Activated CD4-positive, alpha-beta T cell treated with anti-CD3 and anti-CD28 coated beads for 24 hours (primary cell): ENCODE data around the gene UQCR10.
"Not testable (repeated sequence)": the region's sequence is repeated elsewhere in the genome, so short reads cannot be mapped to it uniquely, and the experiment has no call there.

Experiments
- DNase-seq, 2 donors: peaks; one replicate each; pipeline ENCODE4 v3.0.0-alpha.2; 2020; ENCODE audit warnings: low read depth in 2 of 2

UQCR10 gene

DNA sequence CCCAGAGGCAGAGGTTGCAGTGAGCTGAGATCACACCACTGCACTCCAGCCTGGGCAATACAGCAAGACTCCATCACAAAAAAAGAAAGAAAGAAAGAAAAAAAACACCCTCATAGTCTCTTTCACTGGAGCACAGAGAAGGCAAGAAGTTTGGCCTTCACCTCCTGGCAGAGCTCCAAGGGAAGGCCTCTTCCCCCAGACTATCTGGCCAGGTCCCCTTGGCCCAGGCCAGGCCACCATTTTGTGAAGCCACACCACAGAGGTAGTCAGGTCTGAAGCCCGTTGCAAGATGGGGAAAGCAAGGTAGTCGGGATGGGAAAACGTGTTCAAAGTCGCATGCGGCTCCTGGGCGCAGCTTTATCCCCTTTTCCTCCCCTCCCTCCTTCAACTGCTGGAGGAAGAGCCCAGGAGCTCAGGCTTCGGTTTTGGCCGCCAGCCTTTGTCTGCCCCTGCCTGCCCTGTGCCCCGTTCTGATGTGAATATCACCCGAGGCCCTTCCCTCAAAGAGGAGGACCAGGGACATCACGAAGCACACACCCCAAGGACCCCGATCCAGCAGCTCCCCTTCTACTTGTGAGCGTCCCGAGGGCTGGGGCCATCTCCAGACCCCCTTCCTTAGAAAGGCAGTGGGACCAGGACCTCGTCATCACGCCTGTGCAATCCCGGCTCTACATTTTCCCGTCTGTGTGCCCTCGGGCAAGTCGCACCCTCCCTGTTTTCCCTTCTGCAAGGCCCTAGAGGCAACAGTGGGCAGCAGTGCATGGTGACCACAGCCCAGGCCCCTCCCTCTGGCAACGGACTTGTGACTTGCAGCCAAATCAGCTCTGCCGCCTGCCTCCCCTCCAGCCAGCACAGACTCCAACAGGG, 29.7 kb upstream of the UQCR10 start:
- DNase-seq = no peak

DNA sequence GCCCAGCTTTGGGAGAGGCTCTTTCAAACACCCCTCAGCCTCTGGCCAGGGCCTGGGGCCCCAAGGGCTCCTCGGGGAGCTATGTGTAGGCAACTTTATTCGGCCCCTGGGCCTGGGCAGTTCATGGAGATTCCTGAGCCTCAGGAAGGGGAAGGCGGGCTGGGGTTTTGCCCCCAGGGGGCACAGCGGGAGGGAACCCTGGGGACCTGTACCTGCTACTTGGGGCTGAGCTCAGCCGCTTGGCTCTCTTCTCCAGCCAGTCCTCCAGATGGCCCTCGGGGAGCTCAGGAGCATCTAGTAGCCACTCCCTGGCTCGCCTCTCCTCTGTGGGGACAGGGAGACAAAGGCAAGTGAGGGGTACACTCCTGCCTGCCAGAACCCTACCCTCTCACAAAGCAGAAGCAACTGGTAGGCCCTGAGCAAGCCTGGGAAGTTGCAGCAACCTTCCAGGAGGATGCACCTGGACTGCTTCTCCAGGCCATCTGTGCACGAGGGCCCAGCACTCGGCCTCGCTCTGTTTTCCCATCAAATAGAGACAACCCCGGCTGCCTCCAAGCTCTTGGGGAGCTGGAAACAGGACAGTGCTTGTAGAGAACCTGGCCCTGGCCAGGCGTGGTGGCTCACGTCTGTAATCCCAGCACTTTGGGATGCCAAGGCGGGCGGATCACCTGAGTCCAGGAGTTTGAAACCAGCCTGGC, 28.9 kb upstream of the UQCR10 start:
- no peak for DNase-seq

DNA sequence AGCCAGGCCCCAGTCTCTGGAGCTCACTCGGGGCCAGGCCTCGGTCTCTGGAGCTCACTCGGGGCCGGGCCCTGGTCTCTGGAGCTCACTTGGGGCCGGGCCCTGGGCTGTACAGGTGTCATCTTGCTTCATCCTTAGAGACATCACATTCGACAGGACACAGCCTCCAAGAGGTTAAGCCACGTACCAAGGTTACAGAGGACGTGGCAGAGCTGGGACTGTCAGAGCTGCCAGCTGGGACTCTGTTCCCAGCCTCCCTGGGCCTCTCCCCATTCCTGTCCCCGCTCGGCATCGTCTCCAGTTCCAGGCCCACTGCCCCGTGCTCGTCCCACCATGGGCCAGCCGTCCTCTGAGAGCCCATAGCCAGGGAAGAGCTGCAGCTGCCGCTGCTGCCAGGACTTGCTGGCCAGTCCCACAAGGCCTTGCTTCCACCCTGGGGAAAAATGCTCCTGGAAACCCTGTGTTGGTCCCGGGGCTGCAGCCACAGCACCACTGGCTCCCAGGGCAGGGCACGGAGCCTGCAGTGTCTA, 27.8 kb upstream of the UQCR10 start:
- DNase-seq = no peak

DNA sequence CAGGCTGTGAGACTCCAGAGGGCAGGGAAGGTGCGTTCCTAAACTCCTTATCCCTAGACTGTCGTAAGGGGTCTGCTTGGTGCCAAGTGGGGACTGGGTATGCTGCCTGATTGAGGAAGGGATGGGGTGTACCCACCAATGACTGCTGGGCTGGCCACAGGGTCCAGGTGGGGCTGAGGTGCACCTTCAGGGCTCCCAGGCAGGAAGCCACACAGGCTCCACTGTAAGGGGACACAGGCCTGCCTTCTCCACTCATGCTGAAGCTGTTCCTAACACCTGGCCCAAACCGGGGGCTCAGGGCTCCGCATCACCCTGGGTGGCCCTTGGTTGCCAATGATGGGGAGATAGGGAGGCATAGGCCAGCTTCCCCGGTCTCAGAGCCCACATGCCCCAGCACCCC, 27.0 kb upstream of the UQCR10 start:
- DNase-seq = no peak

DNA sequence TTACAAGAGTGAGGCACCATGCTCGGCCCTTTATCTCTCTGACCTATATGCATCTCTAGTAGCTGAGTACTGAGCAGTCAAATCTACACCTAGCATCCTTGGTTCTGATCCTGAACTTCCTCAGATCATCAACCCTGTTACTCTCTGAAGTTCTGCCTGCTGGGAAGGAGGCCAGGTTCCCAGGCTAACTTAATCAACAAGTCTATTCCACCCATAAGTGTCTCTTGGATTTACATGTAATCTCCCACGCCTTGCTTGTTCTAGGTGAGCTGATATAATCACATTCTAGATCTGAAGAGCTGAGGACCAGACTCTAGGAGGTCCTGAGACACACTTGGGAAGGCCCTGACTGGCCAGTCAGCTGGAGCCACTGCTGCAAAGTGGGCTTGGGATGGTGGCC, 25.2 kb upstream of the UQCR10 start:
- DNase-seq = no peak

DNA sequence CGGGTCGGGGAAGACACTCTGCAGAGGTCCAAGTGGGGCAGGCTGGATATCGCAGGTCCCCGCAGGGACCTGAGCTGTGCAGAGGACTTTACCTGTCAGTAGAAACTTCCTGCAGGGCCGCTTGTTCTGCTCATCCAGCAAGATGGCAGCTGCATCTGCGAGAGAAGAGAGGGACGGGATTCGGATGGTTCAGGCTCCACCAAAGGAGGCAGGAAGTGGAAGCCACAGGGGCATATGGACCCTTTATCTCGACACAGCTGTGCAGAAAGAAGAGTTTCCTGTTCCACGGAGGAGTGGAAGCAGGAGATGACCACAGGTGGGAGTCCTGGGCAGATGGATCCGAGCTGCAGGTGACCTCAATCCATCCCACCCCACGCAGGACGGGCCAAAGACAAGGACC, 24.8 kb upstream of the UQCR10 start:
- no peak for DNase-seq

DNA sequence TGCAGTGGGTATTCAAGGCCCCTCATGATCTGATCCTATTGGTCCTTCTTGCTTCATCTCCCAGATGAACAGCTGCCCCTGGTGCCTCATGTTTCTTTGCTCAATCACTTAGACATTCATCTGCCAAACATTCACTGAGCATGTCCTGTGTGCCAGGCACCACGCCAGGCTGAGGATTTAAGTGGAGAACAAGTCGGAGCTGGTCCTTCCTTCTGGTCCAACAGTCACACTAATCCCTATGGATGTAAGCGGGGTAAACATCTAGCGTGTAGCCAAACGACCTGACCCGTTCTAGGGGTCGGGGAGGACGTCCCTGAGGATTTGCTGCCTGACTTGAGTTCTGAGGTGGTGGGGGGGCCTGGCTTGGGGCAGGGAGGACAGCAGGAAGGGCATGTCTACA, 22.3 kb upstream of the UQCR10 start:
- DNase-seq = no peak

DNA sequence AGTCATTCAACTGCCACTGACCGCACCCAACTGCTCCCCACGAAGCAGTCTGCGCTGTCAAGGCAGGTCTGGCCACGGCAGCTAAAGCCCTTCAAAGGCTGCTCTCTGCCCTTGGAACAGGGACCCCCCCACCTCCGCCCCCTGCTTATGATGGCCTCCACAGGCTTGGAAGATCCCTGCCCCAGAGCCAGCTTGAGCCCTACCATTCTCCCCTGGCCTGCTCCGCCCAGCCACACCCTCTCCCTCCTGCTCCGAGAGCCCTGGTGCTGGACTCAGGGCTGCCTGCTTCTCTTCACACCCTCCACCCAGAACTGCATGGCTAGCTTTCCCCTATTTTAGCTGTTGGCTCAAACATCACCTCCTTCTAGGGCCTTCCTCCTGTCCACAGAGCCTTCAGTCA, 19.3 kb upstream of the UQCR10 start:
- no peak for DNase-seq

DNA sequence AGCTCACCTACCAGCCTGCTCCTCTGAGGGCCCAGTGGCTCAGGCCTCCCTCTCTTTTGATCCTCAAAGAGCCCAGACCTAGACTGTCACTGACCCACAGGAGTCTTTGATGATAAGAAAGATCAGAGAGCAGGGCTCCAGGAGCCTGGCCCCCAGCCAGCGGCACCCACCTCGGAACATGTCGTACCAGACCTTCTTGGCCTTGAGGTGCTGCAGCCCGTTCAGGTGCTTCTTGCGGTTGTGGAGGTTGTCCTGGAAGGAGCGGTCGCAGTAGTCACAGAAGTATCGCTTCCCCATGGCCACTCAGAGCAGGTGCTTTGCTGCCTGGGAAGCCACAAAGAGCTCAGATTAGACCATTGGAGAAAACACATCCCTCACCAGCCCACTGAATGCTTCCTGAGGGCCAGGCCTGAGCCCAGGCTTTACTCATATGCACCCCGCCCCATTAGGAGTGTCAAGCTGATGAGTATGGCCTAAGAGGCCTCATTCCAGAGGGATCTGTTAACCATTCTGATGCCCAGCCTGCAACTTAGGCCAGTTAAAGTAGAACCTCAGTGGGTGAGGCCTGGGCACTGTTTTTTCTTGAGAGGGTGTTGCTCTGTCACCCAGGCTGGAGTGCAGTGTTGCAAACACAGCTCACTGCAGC, 18.8 kb upstream of the UQCR10 start:
- DNase-seq = no peak

DNA sequence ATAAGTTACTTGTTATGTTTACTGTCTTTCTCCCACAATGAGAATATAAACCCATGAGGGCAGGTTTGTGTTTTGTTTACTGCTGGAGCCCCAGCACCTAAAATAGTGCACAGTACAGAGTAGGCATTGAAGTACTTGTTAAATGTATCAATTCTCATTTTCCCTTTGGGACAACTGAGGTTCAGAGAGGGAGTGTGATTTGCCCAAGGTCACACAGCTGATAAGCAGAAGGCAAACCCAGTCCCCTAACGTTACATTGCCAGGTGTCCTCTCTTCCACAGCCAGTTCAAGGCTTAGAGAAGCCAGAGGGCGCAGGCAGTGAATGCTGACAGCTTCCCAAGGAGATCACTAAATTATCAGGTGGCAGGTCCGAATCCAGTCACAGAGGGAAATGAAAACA, 17.1 kb upstream of the UQCR10 start:
- no peak for DNase-seq

DNA sequence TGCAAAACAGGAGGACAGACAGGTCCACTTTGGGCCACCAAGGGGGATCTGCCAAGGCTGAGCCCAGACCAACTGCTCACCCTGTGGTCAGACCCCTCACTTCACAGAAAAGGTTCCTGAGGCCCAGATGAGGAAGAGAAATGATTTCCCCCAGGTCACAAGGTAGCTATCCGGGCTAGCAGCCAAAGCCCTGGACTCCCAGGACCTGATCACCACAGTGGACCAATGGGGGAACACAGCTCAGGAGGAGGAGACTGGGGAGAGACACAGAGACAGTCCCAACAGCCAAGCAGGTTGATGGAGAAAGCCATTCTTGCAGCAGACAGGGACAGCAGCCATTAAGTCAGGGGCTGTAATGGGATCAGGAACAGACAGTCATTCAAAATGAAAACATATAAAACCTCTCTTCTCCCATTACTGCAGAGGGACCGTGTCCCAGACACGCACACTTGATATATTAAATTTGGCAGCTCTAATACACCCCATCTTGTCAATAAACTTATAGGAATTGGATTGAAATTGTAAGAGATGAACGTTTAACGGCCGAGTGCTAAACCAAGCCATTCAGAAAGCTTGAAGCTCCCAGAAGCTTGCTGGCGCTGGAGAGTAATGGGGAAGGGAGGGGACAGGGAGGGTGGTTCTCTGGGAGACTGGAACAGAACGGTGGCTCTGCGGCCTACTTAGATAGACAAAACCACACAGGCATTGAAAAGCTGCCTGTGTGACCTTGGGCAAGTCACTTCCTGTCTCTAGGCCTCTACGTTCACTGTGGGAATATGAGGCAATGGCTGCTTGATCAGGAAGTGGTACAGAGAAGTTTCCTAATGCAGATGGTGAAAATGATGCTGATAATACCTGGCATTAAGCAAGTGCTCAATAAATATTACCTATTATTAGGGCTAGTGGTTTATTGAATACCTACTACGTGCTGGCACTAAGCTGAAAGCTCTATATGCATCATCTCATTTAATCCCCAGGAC, 16.3 kb upstream of the UQCR10 start:
- no peak for DNase-seq

DNA sequence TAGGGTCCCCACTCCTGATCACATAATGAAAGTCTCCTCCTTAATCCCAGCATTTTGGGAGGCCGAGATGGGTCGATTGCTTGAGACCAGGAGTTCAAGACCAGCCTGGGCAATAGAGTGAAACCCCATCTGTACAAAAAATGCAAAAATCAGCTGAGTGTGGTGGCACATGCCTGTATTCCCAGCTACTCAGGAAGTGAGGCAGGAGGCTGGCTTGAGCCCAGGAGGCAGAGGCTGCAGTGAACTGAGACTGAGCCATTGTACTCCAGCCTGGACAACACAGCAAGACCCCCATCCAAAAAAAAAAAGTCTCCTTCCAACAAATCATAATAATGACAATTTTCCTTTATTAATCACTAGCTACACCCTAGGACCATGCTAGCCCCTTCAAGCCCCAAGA, 15.5 kb upstream of the UQCR10 start:
- no peak for DNase-seq

DNA sequence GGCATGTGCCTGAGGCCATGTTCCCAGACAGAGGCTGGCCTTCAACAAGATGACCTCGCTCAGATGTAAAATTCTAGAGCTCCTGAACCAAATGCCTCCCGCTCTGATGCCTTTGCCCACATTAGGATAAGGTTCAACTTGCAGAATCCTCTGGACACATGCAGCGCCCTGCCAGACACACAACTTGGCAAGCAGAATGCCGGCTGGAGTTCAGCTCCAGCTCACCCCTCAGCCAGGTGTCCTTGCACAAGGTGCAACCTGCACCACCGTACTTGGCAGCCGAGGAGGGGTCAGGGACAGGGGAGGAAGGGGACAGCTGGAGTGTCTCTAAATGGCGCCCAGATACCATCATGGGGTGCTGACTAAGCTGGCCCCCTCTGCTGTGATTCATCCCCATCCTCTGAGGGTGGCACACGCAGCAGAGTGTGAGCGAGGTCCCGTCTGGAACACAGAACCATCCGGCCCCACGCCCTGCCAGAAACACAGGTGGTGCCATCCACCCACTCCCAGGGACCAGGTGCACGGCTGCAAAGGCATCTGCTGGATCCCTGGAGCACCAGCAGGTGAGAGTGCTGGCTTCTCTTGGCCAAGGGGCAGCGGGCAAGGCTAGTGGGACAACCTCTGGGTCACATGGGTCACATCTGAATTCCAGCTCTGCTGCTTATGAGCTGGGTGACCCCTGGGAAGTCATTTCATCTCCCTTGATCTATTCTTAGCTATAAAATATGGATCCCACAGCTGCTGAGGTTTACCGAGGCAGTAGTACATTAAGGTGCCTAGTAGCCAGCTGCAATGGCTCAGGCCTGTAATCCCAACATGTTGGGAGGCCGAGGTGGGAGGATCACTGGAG, 13.1 kb upstream of the UQCR10 start:
- DNase-seq = no peak

DNA sequence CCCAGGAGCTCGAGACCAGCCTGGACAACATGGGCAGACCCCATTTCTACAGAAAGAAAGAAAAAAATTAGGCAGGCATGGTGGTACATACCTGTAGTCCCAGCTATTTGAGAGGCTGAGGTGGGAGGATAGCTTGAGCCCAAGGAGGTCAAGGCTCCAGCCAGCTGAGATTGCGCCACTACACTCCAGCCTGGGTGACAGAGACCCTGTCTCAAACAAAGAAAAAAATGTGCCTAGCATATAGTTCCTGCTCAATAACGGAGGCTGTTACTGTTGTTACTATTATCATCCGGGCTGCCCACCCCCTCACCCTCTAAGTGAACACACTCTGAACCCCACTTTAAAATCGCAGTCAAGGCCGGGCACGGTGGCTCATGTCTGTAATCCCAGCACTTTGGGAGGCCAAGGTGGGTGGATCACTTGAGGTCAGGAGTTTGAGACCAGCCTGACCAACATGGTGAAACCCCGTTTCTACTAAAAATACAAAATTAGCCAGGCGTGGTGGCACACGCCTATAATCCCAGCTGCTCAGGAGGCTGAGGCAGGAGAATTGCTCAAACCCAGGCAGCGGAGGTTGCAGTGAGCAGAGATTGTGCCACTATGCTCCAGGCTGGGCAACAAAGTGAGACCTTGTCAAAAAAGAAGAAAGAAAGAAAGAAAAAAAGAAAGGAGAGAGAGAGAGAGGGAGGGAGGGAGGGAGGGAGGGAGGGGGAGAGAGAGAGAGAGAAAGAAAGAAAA, 12.3 kb upstream of the UQCR10 start:
- DNase-seq = not testable (repeated sequence)

DNA sequence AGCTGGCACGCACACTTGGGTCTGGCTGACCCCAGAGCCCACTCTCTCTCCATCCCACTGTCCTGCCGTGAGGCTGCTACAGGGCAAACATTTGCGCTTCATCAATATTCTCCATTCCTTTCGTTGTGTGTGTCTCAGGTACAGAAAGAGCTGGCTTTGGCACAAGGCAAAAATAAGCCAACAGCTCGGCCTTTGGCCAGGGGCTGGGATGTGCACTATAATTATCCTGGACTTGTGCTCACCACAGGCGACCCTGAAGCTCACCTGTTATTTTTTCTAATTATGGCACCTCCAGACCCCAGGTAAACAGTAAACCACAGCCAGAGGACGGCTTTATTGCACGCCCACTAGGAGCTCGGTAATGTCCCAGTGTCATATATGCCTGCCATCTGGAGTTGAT, 11.3 kb upstream of the UQCR10 start:
- DNase-seq = no peak

DNA sequence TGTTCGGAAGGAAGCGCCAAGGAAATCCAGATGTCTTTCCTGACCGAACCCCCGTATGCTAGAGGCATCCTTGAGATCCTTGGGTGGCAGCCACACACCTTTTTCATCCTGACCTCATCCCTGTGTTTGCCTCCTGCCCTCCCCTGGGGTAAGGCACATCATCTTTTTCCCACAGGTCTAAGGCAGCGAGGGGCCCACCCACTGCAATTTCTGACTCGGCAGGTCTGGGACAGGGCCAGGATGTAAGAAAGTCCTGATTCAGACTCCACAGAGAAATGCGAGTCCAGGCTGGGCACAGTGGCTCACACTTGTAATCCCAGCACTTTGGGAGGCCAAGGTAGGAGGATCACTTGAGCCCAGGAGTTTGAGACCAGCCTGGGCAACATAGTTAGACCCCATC, 10.8 kb upstream of the UQCR10 start:
- DNase-seq = no peak

DNA sequence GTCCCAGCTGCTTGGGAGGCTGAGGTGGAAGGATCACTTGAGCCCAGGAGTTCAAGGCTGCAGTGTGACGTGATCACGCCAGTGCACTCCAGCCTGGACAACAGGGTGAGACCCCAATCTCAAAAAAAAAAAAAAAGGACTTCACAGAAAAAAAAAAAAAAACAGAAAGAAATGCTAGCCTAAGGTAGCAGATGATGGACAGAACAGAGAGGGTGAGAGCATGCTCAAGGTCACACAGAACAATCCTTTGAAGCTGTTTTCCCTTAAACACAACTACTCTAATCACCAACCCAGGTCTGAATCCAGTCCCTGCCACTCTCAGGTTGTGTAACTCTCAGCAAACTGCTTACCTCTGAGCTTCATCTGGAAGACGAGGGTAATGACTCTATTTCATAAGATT, 10.1 kb upstream of the UQCR10 start:
- DNase-seq = no peak

DNA sequence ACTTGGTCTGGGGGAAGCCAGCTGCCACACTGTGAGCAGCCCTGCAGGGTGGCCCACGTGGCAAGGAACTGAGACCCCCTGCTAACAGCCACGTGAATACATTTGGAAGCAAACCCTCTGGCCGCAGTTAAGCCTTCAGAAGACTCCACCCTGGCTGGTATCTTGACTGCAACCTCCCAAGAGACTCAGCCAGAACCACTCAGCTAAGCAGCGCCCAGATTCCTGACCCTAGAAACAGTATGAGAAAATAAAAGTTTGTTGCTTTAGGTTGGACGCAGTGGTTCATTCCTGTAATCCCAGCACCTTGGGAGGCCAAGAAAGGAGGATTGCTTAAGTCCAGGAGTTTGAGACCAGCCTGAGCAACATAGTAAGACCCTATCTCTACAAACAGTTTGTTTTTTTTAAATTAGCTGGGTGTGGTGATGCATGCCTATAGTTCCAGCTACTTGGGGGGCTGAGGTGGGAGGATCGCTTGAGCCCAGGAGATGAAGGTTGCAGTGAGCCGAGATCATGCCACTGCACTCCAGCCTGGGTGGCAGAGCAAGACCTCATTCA, 9.0 kb upstream of the UQCR10 start:
- no peak for DNase-seq

DNA sequence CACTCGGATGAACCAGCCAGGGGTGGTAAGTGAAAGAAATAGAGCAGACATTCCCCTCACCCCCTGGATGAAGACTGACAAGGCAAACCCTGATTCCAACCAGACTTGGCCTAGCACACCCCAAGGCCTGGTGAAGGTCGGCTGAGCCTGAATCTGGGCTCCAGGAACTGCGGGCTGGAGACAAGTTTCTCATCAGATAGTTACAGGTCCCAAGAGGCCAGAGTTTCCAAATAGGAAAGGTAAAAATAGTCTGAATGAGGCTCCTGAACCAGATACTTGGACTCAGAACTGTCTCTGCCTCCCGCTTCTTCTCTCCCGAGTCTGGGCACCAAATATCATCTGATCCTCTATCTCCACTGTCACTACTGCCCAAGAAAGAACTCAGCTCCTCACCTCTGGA, 8.2 kb upstream of the UQCR10 start:
- no peak for DNase-seq

DNA sequence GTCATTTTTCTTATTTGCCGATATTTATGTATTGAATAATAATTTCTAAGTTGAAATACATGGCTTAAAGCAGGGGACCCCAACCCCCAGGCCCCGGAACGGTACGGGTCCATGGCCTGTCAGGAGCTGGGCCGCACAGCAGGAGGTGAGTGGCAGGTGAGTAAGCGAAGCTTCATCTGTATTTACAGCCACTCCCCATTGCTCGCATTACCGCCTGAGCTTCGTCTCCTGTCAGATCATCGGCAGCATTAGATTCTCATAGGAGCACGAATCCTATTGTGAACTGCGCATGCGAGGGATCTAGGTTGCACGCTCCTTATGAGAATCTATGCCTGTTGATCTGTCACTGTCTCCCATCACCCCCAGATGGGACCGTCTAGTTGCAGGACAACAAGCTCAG, 4.9 kb upstream of the UQCR10 start:
- DNase-seq = no peak
